ENCODE measurements around the gene OPN1MW3.
"Not testable (repeated sequence)": the region's sequence is repeated elsewhere in the genome, so short reads cannot be mapped to it uniquely, and the experiment has no call there.

OPN1MW3 gene

GRCh38 chrX:154257282-154257681, at the start of gene OPN1MW3:
TSS of gene OPN1MW3 (plus strand) at chrX:154257582. CDS start at chrX:154257620, 38 bp downstream.
- DNase-seq; intact Hi-C loops (cut with DNase I): not testable (repeated sequence)

GRCh38 chrX:154209670-154210418, 47.5 kb upstream of the OPN1MW3 start:
- DNase-seq; intact Hi-C loops (cut with DNase I): not testable (repeated sequence)

- intact Hi-C loops (cut with DNase I), result not testable (repeated sequence)
- DNase-seq, result peak in 5 of 42 donors; percentile 0 to 7 (median 3)
Observed at GRCh38 chrX:154211057-154211456, 46.3 kb upstream of the OPN1MW3 start.

GRCh38 chrX:154211499-154211898, 45.9 kb upstream of the OPN1MW3 start:
- DNase-seq; intact Hi-C loops (cut with DNase I): not testable (repeated sequence)

- intact Hi-C loops (cut with DNase I); DNase-seq: not testable (repeated sequence)
Observed at GRCh38 chrX:154219456-154219855, 37.9 kb upstream of the OPN1MW3 start, which contains the start of gene OPN1MW2. TSS of gene OPN1MW2 (plus strand) at chrX:154219756. CDS start at chrX:154219816, 60 bp downstream.

GRCh38 chrX:154225292-154225691, 32.1 kb upstream of the OPN1MW3 start:
- intact Hi-C loops (cut with DNase I); DNase-seq: not testable (repeated sequence)

- intact Hi-C loops (cut with DNase I); DNase-seq: not testable (repeated sequence)
Observed at GRCh38 chrX:154226706-154227105, 30.7 kb upstream of the OPN1MW3 start.

- intact Hi-C loops (cut with DNase I); DNase-seq: not testable (repeated sequence)
Observed at GRCh38 chrX:154231443-154231842, 25.9 kb upstream of the OPN1MW3 start.

GRCh38 chrX:154233620-154234019, 23.8 kb upstream of the OPN1MW3 start:
- intact Hi-C loops (cut with DNase I); DNase-seq: not testable (repeated sequence)

GRCh38 chrX:154238939-154239559, 18.3 kb upstream of the OPN1MW3 start:
- intact Hi-C loops (cut with DNase I), result not testable (repeated sequence)
- DNase-seq, result peak in 1 of 42 donors; percentile 2

- intact Hi-C loops (cut with DNase I), result not testable (repeated sequence)
- peak in 4 of 42 donors; percentile 3 to 33 (median 6) for DNase-seq
Observed at GRCh38 chrX:154239982-154240503, 17.3 kb upstream of the OPN1MW3 start.

- DNase-seq; intact Hi-C loops (cut with DNase I): not testable (repeated sequence)
Observed at GRCh38 chrX:154247377-154248045, 9.9 kb upstream of the OPN1MW3 start.

GRCh38 chrX:154248076-154248475, 9.3 kb upstream of the OPN1MW3 start:
- intact Hi-C loops (cut with DNase I); DNase-seq: not testable (repeated sequence)

- DNase-seq; intact Hi-C loops (cut with DNase I): not testable (repeated sequence)
Observed at GRCh38 chrX:154258711-154259110, 1.3 kb downstream of the OPN1MW3 start.

GRCh38 chrX:154263072-154263471, 5.7 kb downstream of the OPN1MW3 start:
- DNase-seq; intact Hi-C loops (cut with DNase I): not testable (repeated sequence)

- intact Hi-C loops (cut with DNase I); DNase-seq: not testable (repeated sequence)
Observed at GRCh38 chrX:154269245-154269644, 11.9 kb downstream of the OPN1MW3 start.

GRCh38 chrX:154284489-154285338, 27.3 kb downstream of the OPN1MW3 start:
- intact Hi-C loops (cut with DNase I), result not testable (repeated sequence)

GRCh38 chrX:154286406-154286805, 29.0 kb downstream of the OPN1MW3 start:
- DNase-seq; intact Hi-C loops (cut with DNase I): not testable (repeated sequence)

More at GRCh38 chrX:154284489-154285338, 27.3 kb downstream of the OPN1MW3 start:
- DNase-seq, result not testable (repeated sequence)
